Adrenal gland (tissue), 12 donors: Measurements from ENCODE around the gene KRT77. TPM values are rescaled to one million over a fixed set of nuclear protein-coding genes. Genes with fewer than 3 reads are reported as not detected.

Source experiments
- DNase-seq, 7 donors: peaks; one replicate each; pipeline ENCODE4 v3.0.0-alpha.2; 2019 to 2020
- H3K27ac ChIP-seq, 5 donors: fragments of 200-600 bp; sonication (generic) in 4 of 5; 1 replicate in 3 of 5; 2 replicates in 2 of 5; pipeline versions ENCODE4 v1.5.1 to v1.8.0; 2016 to 2020; ENCODE audit warnings: mild to moderate bottlenecking in 1 of 5
- H3K27me3 ChIP-seq: fragments of 200-600 bp; 2 replicates; pipeline ENCODE4 v1.8.0; 2021
- H3K36me3 ChIP-seq, 2 donors: fragments of 200-600 bp; replicated peaks in 1 of 2; 1 replicate in 1 of 2; 2 replicates in 1 of 2; pipeline versions ENCODE4 v1.5.1 to v1.8.0; 2018 to 2022
- H3K4me1 ChIP-seq, 2 donors: fragments of 200-600 bp; replicated peaks in 1 of 2; 1 replicate in 1 of 2; 2 replicates in 1 of 2; pipeline versions ENCODE4 v1.5.1 to v1.8.0; 2018 to 2021
- H3K4me3 ChIP-seq, 4 donors: fragments of 200-600 bp; sonication (generic) in 3 of 4; one replicate each; pipeline ENCODE4 v1.5.1; 2016 to 2018
- H3K9me3 ChIP-seq, 3 donors: fragments of 200-600 bp; sonication (generic) in 1 of 3; replicated peaks in 1 of 3; 1 replicate in 2 of 3; 2 replicates in 1 of 3; pipeline versions ENCODE4 v1.5.1 to v1.8.0; 2016 to 2021
- POLR2A ChIP-seq, 2 donors: fragments of 450-650 bp; IDR thresholded peaks; one replicate each; pipeline ENCODE4 v1.6.1; 2017; ENCODE audit warnings: antibody characterized with exemption in 2 of 2, mild to moderate bottlenecking in 2 of 2, moderate library complexity in 1 of 2
- WGBS, 4 donors: extraction: QIAGEN DNeasy Blood & Tissue Kit in 2 of 4; methylation state at CpG; one replicate each; pipeline versions ENCODE4 v1.1.5 to v1.1.7; 2013 to 2017; 5-methylcytosine and 5-hydroxymethylcytosine counted together
- intact Hi-C, 2 donors: fragments of 100-400 bp; cut with DNase I; formaldehyde crosslinking; loops; one replicate each; pipeline versions ENCODE4 v1.14.1 to v1.15.0; 2022 to 2023
- polyA plus RNA-seq, 3 donors: library from polyadenylated mRNA; stranded (reverse); fragments of 200-250 nt in 2 of 3; fragments of 350-450 nt in 1 of 3; fragmentation: Illumina TruSeq in 1 of 3; extraction: RNeasy Lipid Tissue Mini Kit (QIAGEN cat#74804) in 1 of 3; gene quantifications; one replicate each; pipeline ENCODE4 v1.2.3, GENCODE V29; 2013 to 2014
- total RNA-seq, 9 donors: library from RNA; depleted of rRNA in 4 of 9; stranded (reverse); fragments of >200 nt in 4 of 9; fragments of 120-200 nt in 1 of 9; fragmentation: NEBNext Ultra II Directional in 1 of 9; extraction: Animal tissue kit (Norgen Biotek cat#: 25700) in 1 of 9; gene quantifications; one replicate each; pipeline versions ENCODE4 v1.1.0 to v1.2.4, GENCODE V29; 2013 to 2023
- TF ChIP-seq, protein P1 (sequence below), 6 experiments: fragments of 450-650 bp in 4 of 6; fragments of 200-600 bp in 2 of 6; sonication (generic) in 1 of 6; IDR thresholded peaks; 1 replicate in 5 of 6; 2 replicates in 1 of 6; pipeline versions ENCODE4 v1.5.1 to v1.8.0; 2016 to 2021; ENCODE audit warnings: antibody characterized with exemption in 6 of 6, mild to moderate bottlenecking in 2 of 6, moderate library complexity in 1 of 6
- donor health status: healthy with polysubstance abuse.
- donor health status: Bipolar disorder and iron deficiency.
- donor health status: DM: yes; HTN: yes; CAD: no.
- donor health status: DM: no; HTN: no; CAD: no.
- donor health status: DM: no; HTN: no; CAD: no.
- donor health status: DM: yes; HTN: yes; CAD: no.

Gene KRT77
- total and polyA plus RNA-seq, 12 donors = not detected

DNA sequence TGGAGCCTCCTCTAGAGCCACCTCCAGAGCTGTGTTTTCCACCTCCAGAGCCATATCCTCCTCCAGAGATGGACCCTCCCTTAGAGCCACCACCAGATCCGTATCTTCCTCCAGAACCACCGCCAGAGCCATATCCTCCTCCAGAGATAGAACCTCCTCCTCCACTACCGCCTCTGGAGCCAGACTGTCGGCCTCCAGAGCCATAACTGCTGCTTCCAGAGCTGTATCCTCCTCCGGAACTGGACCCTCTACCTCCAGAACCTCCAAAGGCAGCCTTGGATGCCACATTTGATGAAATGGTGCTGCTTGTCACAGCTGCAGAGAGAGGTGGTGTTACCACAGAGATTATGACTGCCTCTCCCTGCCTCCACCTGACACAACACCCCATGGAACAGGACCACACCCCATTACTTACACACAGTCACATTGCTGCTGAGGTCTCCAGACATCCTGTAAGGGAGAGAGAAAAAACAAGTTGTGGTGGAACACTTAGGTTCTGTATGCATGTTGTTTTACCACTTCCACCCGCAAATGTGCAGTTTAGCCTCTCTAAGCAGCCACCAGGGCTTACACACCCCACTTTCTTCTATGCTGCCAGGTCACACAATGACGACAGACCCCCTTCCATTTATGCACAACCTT, 58.1 kb downstream of the KRT77 start:
- H3K4me1 ChIP-seq = no peaks in the 10 kb centered on the region
- no peak overlapping the region for H3K4me3 ChIP-seq
- WGBS, 4 donors = 66 to 78% (median 73%) methylated on average over 7 of the region's 7 CpGs
- H3K27me3 ChIP-seq = peaks cover 3% of the 10 kb centered on the region
- no peak for DNase-seq
- intact Hi-C loops = no loop called here
- no peaks in the 10 kb centered on the region for H3K36me3 ChIP-seq
- TF ChIP-seq, protein P1, sequence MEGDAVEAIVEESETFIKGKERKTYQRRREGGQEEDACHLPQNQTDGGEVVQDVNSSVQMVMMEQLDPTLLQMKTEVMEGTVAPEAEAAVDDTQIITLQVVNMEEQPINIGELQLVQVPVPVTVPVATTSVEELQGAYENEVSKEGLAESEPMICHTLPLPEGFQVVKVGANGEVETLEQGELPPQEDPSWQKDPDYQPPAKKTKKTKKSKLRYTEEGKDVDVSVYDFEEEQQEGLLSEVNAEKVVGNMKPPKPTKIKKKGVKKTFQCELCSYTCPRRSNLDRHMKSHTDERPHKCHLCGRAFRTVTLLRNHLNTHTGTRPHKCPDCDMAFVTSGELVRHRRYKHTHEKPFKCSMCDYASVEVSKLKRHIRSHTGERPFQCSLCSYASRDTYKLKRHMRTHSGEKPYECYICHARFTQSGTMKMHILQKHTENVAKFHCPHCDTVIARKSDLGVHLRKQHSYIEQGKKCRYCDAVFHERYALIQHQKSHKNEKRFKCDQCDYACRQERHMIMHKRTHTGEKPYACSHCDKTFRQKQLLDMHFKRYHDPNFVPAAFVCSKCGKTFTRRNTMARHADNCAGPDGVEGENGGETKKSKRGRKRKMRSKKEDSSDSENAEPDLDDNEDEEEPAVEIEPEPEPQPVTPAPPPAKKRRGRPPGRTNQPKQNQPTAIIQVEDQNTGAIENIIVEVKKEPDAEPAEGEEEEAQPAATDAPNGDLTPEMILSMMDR (IDR thresholded peaks at IDR 0.05) = no peak
- TF ChIP-seq POLR2A (IDR thresholded peaks at IDR 0.05) = no peak
- no peak overlapping the region for H3K27ac ChIP-seq
- H3K9me3 ChIP-seq = no peaks in the 10 kb centered on the region

DNA sequence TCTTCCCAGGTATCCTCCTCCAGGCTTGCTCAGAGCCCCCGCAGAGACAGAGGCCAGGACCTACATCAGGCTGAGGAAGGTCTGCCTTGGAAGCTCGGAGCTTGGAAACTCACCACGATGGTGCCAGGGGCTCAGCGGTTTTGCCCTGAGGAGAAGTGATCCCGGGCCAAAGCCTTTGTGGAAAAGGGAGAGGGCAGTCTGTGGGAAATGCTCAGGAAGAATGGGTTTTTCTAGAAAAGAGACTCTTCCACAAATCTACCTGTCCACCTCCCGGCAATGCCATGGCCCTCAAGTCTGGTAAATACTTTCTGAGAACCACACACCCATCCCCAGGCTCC, 59.3 kb downstream of the KRT77 start:
- Histone ChIP-seq H3K4me3 (no peak overlapping the region), H3K9me3 (no peaks in the 10 kb centered on the region), H3K27me3 (peaks cover 6% of the 10 kb centered on the region), H3K27ac (no peak overlapping the region), H3K36me3 (no peaks in the 10 kb centered on the region), H3K4me1 (no peaks in the 10 kb centered on the region)
- DNase-seq = no peak
- intact Hi-C loops = no loop called here
- TF ChIP-seq POLR2A (IDR thresholded peaks at IDR 0.05) = no peak
- TF ChIP-seq, protein P1 (IDR thresholded peaks at IDR 0.05) = no peak
- 83 to 89% (median 84%) methylated on average over 3 to 6 of the region's 6 CpGs for WGBS, 4 donors

DNA sequence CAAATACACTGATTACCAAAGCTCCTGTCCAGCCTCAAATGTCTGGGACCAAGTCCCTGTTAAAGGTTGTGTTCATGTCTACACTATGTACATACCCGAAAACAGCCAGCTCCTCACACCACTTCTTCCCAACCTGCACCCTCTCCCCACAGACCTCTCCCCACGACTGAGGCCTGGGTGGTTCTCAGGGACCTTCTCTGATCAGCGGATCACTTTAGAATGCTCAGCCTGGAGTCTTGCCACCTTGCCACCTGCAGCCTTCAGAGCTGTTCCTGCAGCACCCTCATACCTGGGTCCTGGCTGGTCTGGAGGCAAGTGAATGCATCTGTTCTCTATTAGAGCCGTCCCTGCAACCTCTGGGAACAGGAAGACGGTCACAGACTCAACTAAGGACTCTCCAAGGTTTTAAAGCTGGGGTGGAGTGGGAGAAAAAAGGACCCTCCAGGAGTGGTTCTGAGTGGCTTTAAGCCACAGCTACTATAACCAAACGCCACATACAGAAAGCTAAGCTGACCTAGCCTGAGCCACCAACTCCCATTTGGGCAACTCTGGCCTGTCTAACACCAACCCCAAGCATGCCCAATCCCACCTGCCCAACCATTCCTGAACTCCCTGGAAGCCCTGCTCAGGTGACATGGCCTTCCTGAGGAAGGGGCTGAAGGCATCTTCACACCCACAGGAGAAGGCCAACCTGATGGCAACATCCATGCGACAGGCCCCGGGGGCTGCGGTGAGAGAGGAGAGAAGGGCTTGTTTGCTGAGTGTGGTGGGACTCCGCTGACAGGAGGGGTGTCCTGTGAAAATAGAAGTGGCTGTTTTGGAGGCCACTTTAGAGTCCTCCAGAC, 59.9 kb downstream of the KRT77 start:
- TF ChIP-seq, protein P1 (IDR thresholded peaks at IDR 0.05) = no peak
- TF ChIP-seq POLR2A (IDR thresholded peaks at IDR 0.05) = no peak
- H3K27ac ChIP-seq = no peak overlapping the region
- H3K4me1 ChIP-seq = no peaks in the 10 kb centered on the region
- DNase-seq = no peak
- H3K4me3 ChIP-seq = no peak overlapping the region
- H3K27me3 ChIP-seq = peaks cover 6% of the 10 kb centered on the region
- no peaks in the 10 kb centered on the region for H3K9me3 ChIP-seq
- no peaks in the 10 kb centered on the region for H3K36me3 ChIP-seq
- 81 to 89% (median 86%) methylated on average over 9 to 10 of the region's 10 CpGs for WGBS, 4 donors
- intact Hi-C loops = no loop called here

DNA sequence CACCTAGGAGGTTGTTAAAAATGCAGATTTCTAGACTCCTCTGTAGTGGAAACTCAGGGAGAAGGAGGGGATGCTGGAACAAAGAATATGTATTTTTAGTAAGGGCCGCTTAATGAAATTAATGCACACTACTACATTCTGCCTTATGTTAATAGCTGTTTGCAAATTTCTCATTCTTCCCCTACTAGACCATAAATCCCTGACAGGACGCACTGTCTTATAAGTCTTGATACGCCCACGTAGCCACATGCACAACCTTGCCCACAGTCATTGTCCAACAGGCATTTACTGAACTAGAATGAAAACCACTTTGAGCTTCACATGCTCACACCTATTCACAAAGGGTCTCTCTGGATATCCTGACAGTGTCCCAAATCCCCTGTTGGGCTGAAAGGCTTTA, 61.9 kb downstream of the KRT77 start:
- no peaks in the 10 kb centered on the region for H3K9me3 ChIP-seq
- DNase-seq = no peak
- intact Hi-C loops = no loop called here
- H3K36me3 ChIP-seq = no peaks in the 10 kb centered on the region
- no peak overlapping the region for H3K4me3 ChIP-seq
- H3K4me1 ChIP-seq = no peaks in the 10 kb centered on the region
- H3K27me3 ChIP-seq = peaks cover 6% of the 10 kb centered on the region
- no peak overlapping the region for H3K27ac ChIP-seq
- TF ChIP-seq, protein P1 (IDR thresholded peaks at IDR 0.05) = no peak
- TF ChIP-seq POLR2A (IDR thresholded peaks at IDR 0.05) = no peak
- WGBS, 4 donors = 67 to 76% (median 73%) methylated on average over 4 of the region's 4 CpGs

Other genes with a start within 250 kb of the KRT77 start
- under 1 TPM in 1 of 9 donors, not detected in 8; 0.28 TPM for gene KRT6C, start 229.7 kb downstream of the KRT77 start, total RNA-seq
- under 1 TPM in 1 of 3 donors, not detected in 2; 0.17 TPM for gene KRT6C, start 229.7 kb downstream of the KRT77 start, polyA plus RNA-seq
- gene KRT6A, start 210.3 kb downstream of the KRT77 start, total RNA-seq = 1 to 10 TPM in 1 of 9 donors, under 1 TPM in 1, not detected in 7; 0.28 to 1.1 TPM
- 1 to 10 TPM in 1 of 3 donors, under 1 TPM in 1, not detected in 1; 0.24 to 2.7 TPM for gene KRT6A, start 210.3 kb downstream of the KRT77 start, polyA plus RNA-seq
- gene KRT5, start 183.1 kb downstream of the KRT77 start, total RNA-seq = under 1 TPM in 4 of 9 donors, not detected in 5; 0.11 to 0.88 (median 0.37) TPM
- gene KRT5, start 183.1 kb downstream of the KRT77 start, polyA plus RNA-seq = 1 to 10 TPM in 1 of 3 donors, under 1 TPM in 1, not detected in 1; 0.56 to 4.2 TPM
- not detected for gene KRT71, start 150.4 kb downstream of the KRT77 start, total RNA-seq
- not detected for gene KRT71, start 150.4 kb downstream of the KRT77 start, polyA plus RNA-seq
- gene KRT74, start 129.7 kb downstream of the KRT77 start, total RNA-seq = not detected
- not detected for gene KRT74, start 129.7 kb downstream of the KRT77 start, polyA plus RNA-seq
- gene KRT72, start 102.1 kb downstream of the KRT77 start, total RNA-seq = under 1 TPM in 1 of 9 donors, not detected in 8; 0.14 TPM
- gene KRT72, start 102.1 kb downstream of the KRT77 start, polyA plus RNA-seq = 1 to 10 TPM in 1 of 3 donors, not detected in 2; 2.7 TPM
- under 1 TPM in 1 of 9 donors, not detected in 8; 0.18 TPM for gene KRT73, start 85.0 kb downstream of the KRT77 start, total RNA-seq
- gene KRT73, start 85.0 kb downstream of the KRT77 start, polyA plus RNA-seq = under 1 TPM in 1 of 3 donors, not detected in 2; 0.64 TPM
- not detected for gene KRT2, start 51.3 kb downstream of the KRT77 start, total RNA-seq
- gene KRT2, start 51.3 kb downstream of the KRT77 start, polyA plus RNA-seq = under 1 TPM in 1 of 3 donors, not detected in 2; 0.16 TPM
- under 1 TPM in 2 of 9 donors, not detected in 7; 0.08 to 0.67 TPM for gene KRT1, start 23.1 kb downstream of the KRT77 start, total RNA-seq
- gene KRT1, start 23.1 kb downstream of the KRT77 start, polyA plus RNA-seq = not detected
- gene KRT76, start 73.8 kb upstream of the KRT77 start, total RNA-seq = not detected
- not detected for gene KRT76, start 73.8 kb upstream of the KRT77 start, polyA plus RNA-seq
- not detected for gene KRT3, start 92.6 kb upstream of the KRT77 start, total RNA-seq
- not detected for gene KRT3, start 92.6 kb upstream of the KRT77 start, polyA plus RNA-seq
- gene KRT4, start 110.6 kb upstream of the KRT77 start, total RNA-seq = under 1 TPM in 2 of 9 donors, not detected in 7; 0.06 to 0.18 TPM
- gene KRT4, start 110.6 kb upstream of the KRT77 start, polyA plus RNA-seq = 1 to 10 TPM in 2 of 3 donors, not detected in 1; 1.0 to 6.2 TPM
- not detected for gene KRT79, start 130.8 kb upstream of the KRT77 start, total RNA-seq
- gene KRT79, start 130.8 kb upstream of the KRT77 start, polyA plus RNA-seq = under 1 TPM in 1 of 3 donors, not detected in 2; 0.24 TPM
- not detected for gene KRT78, start 145.5 kb upstream of the KRT77 start, total RNA-seq
- gene KRT78, start 145.5 kb upstream of the KRT77 start, polyA plus RNA-seq = under 1 TPM in 1 of 3 donors, not detected in 2; 0.34 TPM
- 100 to 1,000 TPM in 1 of 9 donors, 10 to 100 TPM in 8; 13.3 to 198 (median 70.3) TPM for gene KRT8, start 201.6 kb upstream of the KRT77 start, total RNA-seq
- gene KRT8, start 201.6 kb upstream of the KRT77 start, polyA plus RNA-seq = 100 to 1,000 TPM in 2 of 3 donors, 10 to 100 TPM in 1; 49.0 to 102 (median 102) TPM
- 100 to 1,000 TPM in 1 of 9 donors, 10 to 100 TPM in 8; 16.0 to 136 (median 36.3) TPM for gene KRT18, start 245.6 kb upstream of the KRT77 start, total RNA-seq
- 100 to 1,000 TPM in 1 of 3 donors, 10 to 100 TPM in 2; 26.2 to 121 (median 43.9) TPM for gene KRT18, start 245.6 kb upstream of the KRT77 start, polyA plus RNA-seq